ENCODE data around the gene KCTD17.

KCTD17 gene

GRCh38 chr22:37088750-37089408 lies 37.3 kb downstream of the KCTD17 start:
- ChIA-PET CTCF (interaction anchor here (0.6 kb wide), 1 partner anchor 109 kb away, joined by 3 read pairs; no protein-coding TSS in a partner anchor), POLR2A (ENCODE audit: low non-redundant PET) (no interaction called here)
- no peak overlapping the region for H3K27ac ChIP-seq
- no peak for TF ChIP-seq CTCF (conservative IDR thresholded peaks at IDR 0.05; ENCODE audit: low read depth)
- no peak for DNase-seq (ENCODE audit: low spot score)

GRCh38 chr22:37089434-37089833 lies 37.9 kb downstream of the KCTD17 start:
- no peak for DNase-seq (ENCODE audit: low spot score)
- TF ChIP-seq CTCF (conservative IDR thresholded peaks at IDR 0.05; ENCODE audit: low read depth) = no peak
- ChIA-PET CTCF (interaction anchor here (0.6 kb wide), 2 partner anchors 37 to 139 kb away, joined by 3 to 6 read pairs; no protein-coding TSS in a partner anchor), POLR2A (ENCODE audit: low non-redundant PET) (no interaction called here)
- H3K27ac ChIP-seq = no peak overlapping the region

- no peak for TF ChIP-seq CTCF (conservative IDR thresholded peaks at IDR 0.05; ENCODE audit: low read depth)
- ChIA-PET POLR2A (ENCODE audit: low non-redundant PET) (no interaction called here), CTCF (no interaction called here)
- no peak for DNase-seq (ENCODE audit: low spot score)
- no peak overlapping the region for H3K27ac ChIP-seq
These were observed 39.6 kb downstream of the KCTD17 start for GRCh38 chr22:37090920-37091695.

- DNase-seq (ENCODE audit: low spot score) = no peak
- ChIA-PET CTCF (no interaction called here), POLR2A (ENCODE audit: low non-redundant PET) (no interaction called here)
- H3K27ac ChIP-seq = no peak overlapping the region
- no peak for TF ChIP-seq CTCF (conservative IDR thresholded peaks at IDR 0.05; ENCODE audit: low read depth)
These were observed 40.5 kb downstream of the KCTD17 start for GRCh38 chr22:37091994-37092393.

- no peak for TF ChIP-seq CTCF (conservative IDR thresholded peaks at IDR 0.05; ENCODE audit: low read depth)
- POLR2A ChIA-PET (ENCODE audit: low non-redundant PET) = no interaction called here
- H3K27ac ChIP-seq = no peak overlapping the region
- no peak for DNase-seq (ENCODE audit: low spot score)
- CTCF ChIA-PET = no interaction called here
These were observed 41.5 kb downstream of the KCTD17 start for GRCh38 chr22:37092997-37093396.

- ChIA-PET CTCF (no interaction called here), POLR2A (ENCODE audit: low non-redundant PET) (no interaction called here)
- TF ChIP-seq CTCF (conservative IDR thresholded peaks at IDR 0.05; ENCODE audit: low read depth) = no peak
- no peak for DNase-seq (ENCODE audit: low spot score)
- H3K27ac ChIP-seq = no peak overlapping the region
These were observed 42.7 kb downstream of the KCTD17 start for GRCh38 chr22:37094239-37094638.
